ENCODE results near the gene WDR90.

WDR90 gene

GRCh38 chr16:672851-673250 lies 23.7 kb downstream of the WDR90 start:
- Histone ChIP-seq H3K79me2 (ENCODE audit: control insufficient read depth, low read length) (peaks cover 23% of the 10 kb centered on the region), H3K36me3 (ENCODE audit: control insufficient read depth, low read length) (peaks cover 61% of the 10 kb centered on the region), H3K27me3 (ENCODE audit: control insufficient read depth, low read length) (peaks cover 3% of the 10 kb centered on the region; the same call in 1 of the 2 replicates), H4K20me1 (ENCODE audit: control insufficient read depth, insufficient read depth, low read depth, low read length) (peaks cover 5% of the 10 kb centered on the region; the same call in 1 of the 2 replicates), H3K4me3 (ENCODE audit: low read length) (no peak overlapping the region), H3K9me3 (ENCODE audit: control insufficient read depth, insufficient read depth, low read length) (no peaks in the 10 kb centered on the region), H3K27ac (ENCODE audit: low read depth, low read length) (no peak overlapping the region), H3K4me1 (ENCODE audit: control insufficient read depth, low read length) (peaks cover 16% of the 10 kb centered on the region), H3K4me2 (ENCODE audit: low read length) (no peak overlapping the region), H3K9me2 (replicated peaks; ENCODE audit: control insufficient read depth, low read length) (no peaks in the 10 kb centered on the region), H3F3A (ENCODE audit: control insufficient read depth, insufficient read depth) (no peaks in the 10 kb centered on the region)
- TF ChIP-seq EZH2phosphoT487 (IDR thresholded peaks at IDR 0.05; ENCODE audit: borderline replicate concordance, low read length) (no peak), CTCF (IDR thresholded peaks at IDR 0.05; ENCODE audit: low read depth, low read length, poor library complexity, severe bottlenecking) (no peak)

GRCh38 chr16:673399-673991 lies 24.3 kb downstream of the WDR90 start:
- peaks cover 5% of the 10 kb centered on the region; the same call in 1 of the 2 replicates for H4K20me1 ChIP-seq (ENCODE audit: control insufficient read depth, insufficient read depth, low read depth, low read length)
- no peak overlapping the region for H3K4me2 ChIP-seq (ENCODE audit: low read length)
- no peaks in the 10 kb centered on the region for H3F3A ChIP-seq (ENCODE audit: control insufficient read depth, insufficient read depth)
- peaks cover 17% of the 10 kb centered on the region for H3K79me2 ChIP-seq (ENCODE audit: control insufficient read depth, low read length)
- H3K36me3 ChIP-seq (ENCODE audit: control insufficient read depth, low read length): peaks cover 56% of the 10 kb centered on the region
- H3K4me1 ChIP-seq (ENCODE audit: control insufficient read depth, low read length): peaks cover 16% of the 10 kb centered on the region
- H3K27me3 ChIP-seq (ENCODE audit: control insufficient read depth, low read length): peaks cover 3% of the 10 kb centered on the region; the same call in 1 of the 2 replicates
- no peak overlapping the region for H3K4me3 ChIP-seq (ENCODE audit: low read length)
- H3K9me3 ChIP-seq (ENCODE audit: control insufficient read depth, insufficient read depth, low read length): no peaks in the 10 kb centered on the region
- H3K27ac ChIP-seq (ENCODE audit: low read depth, low read length): no peak overlapping the region
- TF ChIP-seq CTCF (IDR thresholded peaks at IDR 0.05; ENCODE audit: low read depth, low read length, poor library complexity, severe bottlenecking): no peak
- no peak for TF ChIP-seq EZH2phosphoT487 (IDR thresholded peaks at IDR 0.05; ENCODE audit: borderline replicate concordance, low read length)
- no peaks in the 10 kb centered on the region for H3K9me2 ChIP-seq (replicated peaks; ENCODE audit: control insufficient read depth, low read length)

- Histone ChIP-seq H3K27ac (ENCODE audit: low read depth, low read length) (no peak overlapping the region), H3K4me3 (ENCODE audit: low read length) (no peak overlapping the region), H3K79me2 (ENCODE audit: control insufficient read depth, low read length) (peaks cover 8% of the 10 kb centered on the region), H3K4me1 (ENCODE audit: control insufficient read depth, low read length) (peaks cover 17% of the 10 kb centered on the region), H3K27me3 (ENCODE audit: control insufficient read depth, low read length) (peaks cover 3% of the 10 kb centered on the region; the same call in 1 of the 2 replicates), H3F3A (ENCODE audit: control insufficient read depth, insufficient read depth) (no peaks in the 10 kb centered on the region; the same call in 1 of the 2 replicates), H4K20me1 (ENCODE audit: control insufficient read depth, insufficient read depth, low read depth, low read length) (peaks cover 5% of the 10 kb centered on the region; the same call in 1 of the 2 replicates), H3K9me3 (ENCODE audit: control insufficient read depth, insufficient read depth, low read length) (no peaks in the 10 kb centered on the region), H3K9me2 (replicated peaks; ENCODE audit: control insufficient read depth, low read length) (no peaks in the 10 kb centered on the region), H3K36me3 (ENCODE audit: control insufficient read depth, low read length) (peaks cover 48% of the 10 kb centered on the region), H3K4me2 (ENCODE audit: low read length) (no peak overlapping the region)
- TF ChIP-seq EZH2phosphoT487 (IDR thresholded peaks at IDR 0.05; ENCODE audit: borderline replicate concordance, low read length) (no peak), CTCF (IDR thresholded peaks at IDR 0.05; ENCODE audit: low read depth, low read length, poor library complexity, severe bottlenecking) (no peak)
Observed at GRCh38 chr16:674214-674881, 25.2 kb downstream of the WDR90 start.
